Heart right ventricle (tissue), 16 donors: ENCODE measurements around the gene DNPEP. TPM values are rescaled to one million over a fixed set of nuclear protein-coding genes. Genes with fewer than 3 reads are reported as not detected.
A peak's percentile ranks its signal among the peaks of the same experiment; 100 is the strongest.

Experiments
- ATAC-seq, 8 donors: fragments of 200-7000 bp; cut with Tn5 transposase; one replicate each; pipeline ENCODE4 v1.9.1; 2020; ENCODE audit warnings: mild to moderate bottlenecking in 8 of 8, moderate library complexity in 8 of 8, moderate number of reproducible peaks in 1 of 8
- DNase-seq, 2 donors: peaks; one replicate each; pipeline ENCODE4 v3.0.0-alpha.2; 2020
- H3K27ac ChIP-seq, 10 donors: fragments of 200-600 bp; sonication (generic) in 2 of 10; one replicate each; pipeline versions ENCODE4 v1.5.0 to v1.8.0; 2020 to 2022; ENCODE audit warnings: mild to moderate bottlenecking in 3 of 10
- H3K27me3 ChIP-seq, 7 donors: fragments of 200-600 bp; one replicate each; pipeline ENCODE4 v1.8.0; 2021 to 2022; ENCODE audit warnings: mild to moderate bottlenecking in 2 of 7
- H3K36me3 ChIP-seq, 9 donors: fragments of 200-600 bp; sonication (generic) in 1 of 9; one replicate each; pipeline versions ENCODE4 v1.5.0 to v1.8.0; 2020 to 2022; ENCODE audit warnings: mild to moderate bottlenecking in 2 of 9
- H3K4me1 ChIP-seq, 9 donors: fragments of 200-600 bp; sonication (generic) in 1 of 9; one replicate each; pipeline versions ENCODE4 v1.5.0 to v1.8.0; 2020 to 2022; ENCODE audit warnings: mild to moderate bottlenecking in 4 of 9
- H3K4me3 ChIP-seq, 10 donors: fragments of 200-600 bp; sonication (generic) in 2 of 10; one replicate each; pipeline versions ENCODE4 v1.5.0 to v1.8.0; 2020 to 2022; ENCODE audit warnings: mild to moderate bottlenecking in 7 of 10, moderate library complexity in 2 of 10
- H3K9me3 ChIP-seq, 11 donors: fragments of 200-600 bp in 10 of 11; sonication (generic) in 2 of 11; one replicate each; pipeline versions ENCODE4 v1.5.0 to v1.8.0; 2013 to 2022; ENCODE audit warnings: mild to moderate bottlenecking in 2 of 11, control low read depth in 1 of 11, moderate library complexity in 1 of 11
- WGBS, 2 donors: extraction: QIAGEN DNeasy Blood & Tissue Kit; methylation state at CpG; one replicate each; pipeline ENCODE4 v1.1.7; 2013; ENCODE audit warnings: inconsistent platforms in 1 of 2; 5-methylcytosine and 5-hydroxymethylcytosine counted together
- intact Hi-C, 10 donors: fragments of 100-400 bp; cut with DNase I; formaldehyde crosslinking; loops; one replicate each; pipeline versions ENCODE4 v1.11.1 to v1.14.2; 2022
- polyA plus RNA-seq, 2 donors: library from polyadenylated mRNA; stranded (reverse); fragments of 200-250 nt; gene quantifications; one replicate each; pipeline ENCODE4 v1.2.3, GENCODE V29; 2013
- total RNA-seq, 10 donors: library from RNA; stranded (reverse); fragmentation: NEBNext Ultra II Directional in 3 of 10; extraction: Animal tissue kit (Norgen Biotek cat#: 25700) in 3 of 10; gene quantifications; one replicate each; pipeline versions ENCODE4 v1.2.1 to v1.2.4, GENCODE V29; 2021 to 2023
- TF ChIP-seq, protein P1 (sequence below), 9 donors: fragments of 200-600 bp; sonication (generic) in 2 of 9; IDR thresholded peaks; one replicate each; pipeline versions ENCODE4 v1.5.0 to v1.8.0; 2021 to 2022; ENCODE audit warnings: antibody characterized with exemption in 9 of 9, mild to moderate bottlenecking in 5 of 9, moderate library complexity in 1 of 9
- donor health status: Arrhythmogenic right ventricular cardiomyopathy.
- donor health status: ischemic (EF 13 %, LVEDD 7.1; RV severe dilation, severe dysfunction).
- donor health status: healthy with polysubstance abuse.
- donor health status: DM: no; HTN: yes; CAD: no.
- donor health status: DM: no; HTN: no; CAD: no.
- donor health status: ischemic (EF 25% LVEDD 6.9; RV normal size, moderate dysfunction).
- donor health status: ischemic (EF 25% LVEDD 5.7; RV mildly dilated, moderate dysfunction).
- donor health status: healthy.
- donor health status: DM: yes; HTN: yes; CAD: no.
- donor health status: Ischemic cardiomyopathy.
- donor health status: ischemic (EF 35%, LVEDD 5.7; RV mildly dilated, moderate dysfunction).
- donor health status: nonischemic (EF 11% LVEDD 7.7; RV severe dilation, severe dysfunction).
- donor health status: DM: yes; HTN: yes; CAD: no.
- donor health status: PGD.
- donor health status: ischemic (EF 29% LVEDD 5.4; RV normal size, mild dysfunction).
- donor health status: nonischemic (EF 23%, LVEDD 6.1; RV moderate dilation, normal function).

Gene DNPEP
- total and polyA plus RNA-seq, 12 donors: 56.1 to 110 (median 71.2) TPM

DNA sequence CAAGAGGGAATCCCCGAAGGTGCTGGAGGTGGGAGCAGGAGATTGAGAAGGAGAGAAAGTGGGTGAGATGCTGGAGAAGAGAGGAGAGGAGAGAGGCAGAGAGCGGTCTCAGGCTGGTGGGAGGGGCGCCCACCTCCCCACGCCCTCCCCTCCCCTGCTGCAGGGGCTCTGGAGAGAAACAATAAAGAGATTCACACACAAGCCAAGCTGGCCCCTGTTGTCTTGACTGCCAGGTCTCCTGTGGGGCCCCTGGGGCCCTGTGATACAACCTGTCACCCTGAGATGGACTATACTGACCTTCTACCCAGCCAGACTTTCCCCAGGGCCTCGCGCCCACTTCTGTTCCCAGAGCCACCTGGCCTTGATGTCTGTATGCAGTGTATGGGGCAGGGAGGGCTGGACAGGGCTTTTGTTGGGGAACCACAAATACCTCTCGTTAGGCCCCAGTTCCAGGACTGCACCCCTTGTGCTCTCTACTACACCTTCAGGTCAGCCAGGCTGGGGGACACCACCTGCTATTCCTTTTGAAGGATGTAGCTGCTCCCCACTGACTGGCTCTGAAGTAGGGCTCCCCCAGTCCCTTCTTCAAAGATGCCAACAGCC lies 38.9 kb upstream of the DNPEP start:
- H3K27me3 ChIP-seq: peaks cover 0 to 4% (median 0%) of the 10 kb centered on the region in 7 donors
- TF ChIP-seq, protein P1, sequence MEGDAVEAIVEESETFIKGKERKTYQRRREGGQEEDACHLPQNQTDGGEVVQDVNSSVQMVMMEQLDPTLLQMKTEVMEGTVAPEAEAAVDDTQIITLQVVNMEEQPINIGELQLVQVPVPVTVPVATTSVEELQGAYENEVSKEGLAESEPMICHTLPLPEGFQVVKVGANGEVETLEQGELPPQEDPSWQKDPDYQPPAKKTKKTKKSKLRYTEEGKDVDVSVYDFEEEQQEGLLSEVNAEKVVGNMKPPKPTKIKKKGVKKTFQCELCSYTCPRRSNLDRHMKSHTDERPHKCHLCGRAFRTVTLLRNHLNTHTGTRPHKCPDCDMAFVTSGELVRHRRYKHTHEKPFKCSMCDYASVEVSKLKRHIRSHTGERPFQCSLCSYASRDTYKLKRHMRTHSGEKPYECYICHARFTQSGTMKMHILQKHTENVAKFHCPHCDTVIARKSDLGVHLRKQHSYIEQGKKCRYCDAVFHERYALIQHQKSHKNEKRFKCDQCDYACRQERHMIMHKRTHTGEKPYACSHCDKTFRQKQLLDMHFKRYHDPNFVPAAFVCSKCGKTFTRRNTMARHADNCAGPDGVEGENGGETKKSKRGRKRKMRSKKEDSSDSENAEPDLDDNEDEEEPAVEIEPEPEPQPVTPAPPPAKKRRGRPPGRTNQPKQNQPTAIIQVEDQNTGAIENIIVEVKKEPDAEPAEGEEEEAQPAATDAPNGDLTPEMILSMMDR (IDR thresholded peaks at IDR 0.05): no peak
- ATAC-seq: peak in 5 of 8 donors; percentile 1 to 4 (median 2)
- no peak overlapping the region for H3K4me3 ChIP-seq
- WGBS, 2 donors: 72 to 81% methylated on average over 7 of the region's 7 CpGs
- DNase-seq: no peak
- intact Hi-C loops: no loop called here
- peak overlapping the region in 5 of 10 donors; percentile 50 to 98 (median 65) for H3K27ac ChIP-seq
- H3K9me3 ChIP-seq: no peaks in the 10 kb centered on the region
- H3K4me1 ChIP-seq: peaks cover 0 to 14% (median 0%) of the 10 kb centered on the region in 9 donors
- peaks cover 0 to 56% (median 10%) of the 10 kb centered on the region in 9 donors for H3K36me3 ChIP-seq

DNA sequence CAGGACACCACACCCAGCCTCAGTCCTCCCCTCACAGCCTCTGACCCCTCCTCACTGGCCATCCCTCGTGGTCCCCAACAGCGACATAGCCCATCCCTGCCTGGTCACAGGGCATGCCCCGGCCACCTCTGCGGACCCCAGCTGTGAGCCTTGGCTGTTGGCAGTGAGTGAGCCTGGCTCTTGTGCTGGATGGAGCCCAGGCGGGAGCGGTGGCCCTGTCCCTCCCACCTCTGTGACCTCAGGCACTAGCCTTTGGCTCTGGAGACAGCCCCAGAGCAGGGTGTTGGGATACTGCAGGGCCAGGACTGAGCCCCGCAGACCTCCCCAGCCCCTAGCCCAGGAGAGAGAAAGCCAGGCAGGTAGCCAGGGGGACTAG lies 38.3 kb upstream of the DNPEP start:
- 66 to 77% methylated on average over 7 of the region's 7 CpGs for WGBS, 2 donors
- peak overlapping the region in 5 of 10 donors; percentile 50 to 98 (median 65) for H3K27ac ChIP-seq
- intact Hi-C loops: no loop called here
- H3K4me3 ChIP-seq: no peak overlapping the region
- TF ChIP-seq, protein P1 (IDR thresholded peaks at IDR 0.05): no peak
- H3K9me3 ChIP-seq: no peaks in the 10 kb centered on the region
- H3K36me3 ChIP-seq: peaks cover 0 to 62% (median 10%) of the 10 kb centered on the region in 9 donors
- H3K27me3 ChIP-seq: peaks cover 0 to 4% (median 0%) of the 10 kb centered on the region in 7 donors
- peak in 5 of 8 donors; percentile 2 to 7 (median 2) for ATAC-seq
- no peak for DNase-seq
- H3K4me1 ChIP-seq: peaks cover 0 to 12% (median 0%) of the 10 kb centered on the region in 9 donors

DNA sequence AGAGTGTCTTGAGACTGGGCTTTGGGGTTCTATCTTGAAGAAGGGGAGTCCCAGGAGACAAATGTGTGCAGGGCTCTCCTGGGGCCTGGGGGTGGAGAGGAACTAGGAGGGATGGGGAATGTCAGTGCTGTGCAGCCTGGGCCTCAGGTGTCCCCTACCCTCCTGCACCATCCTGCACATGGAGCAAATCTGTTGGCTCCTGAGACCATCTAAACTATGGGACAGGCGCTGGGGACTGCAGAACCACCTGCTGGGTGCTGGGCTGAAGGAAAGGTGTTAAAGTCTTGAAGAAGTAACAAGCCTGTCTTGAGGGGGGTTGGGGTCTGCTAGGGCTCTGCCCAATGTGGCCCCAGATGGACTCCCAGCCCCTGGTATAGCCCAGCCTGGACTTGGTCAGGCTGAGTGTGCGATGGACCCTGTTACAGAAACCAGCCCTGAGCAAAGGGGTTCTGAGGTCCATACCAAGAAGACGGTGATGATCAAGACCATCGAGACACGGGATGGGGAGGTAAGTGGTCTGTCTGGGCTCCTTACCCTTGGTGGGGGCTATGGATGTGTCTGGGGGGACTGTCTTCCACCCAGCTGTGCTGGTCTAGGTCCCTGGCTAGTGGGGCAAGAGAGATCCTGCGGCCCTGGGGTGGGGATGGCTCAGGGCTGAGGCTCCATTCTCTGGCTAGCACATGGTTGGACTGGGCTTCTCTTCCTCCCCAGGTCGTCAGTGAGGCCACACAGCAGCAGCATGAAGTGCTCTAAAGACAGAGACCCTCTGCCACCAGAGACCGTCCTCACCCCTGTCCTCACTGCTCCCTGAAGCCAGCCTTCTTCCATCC lies 37.7 kb upstream of the DNPEP start:
- intact Hi-C loops: no loop called here
- H3K4me3 ChIP-seq: peak overlapping the region in 1 of 10 donors; percentile 59
- TF ChIP-seq, protein P1 (IDR thresholded peaks at IDR 0.05): no peak

DNA sequence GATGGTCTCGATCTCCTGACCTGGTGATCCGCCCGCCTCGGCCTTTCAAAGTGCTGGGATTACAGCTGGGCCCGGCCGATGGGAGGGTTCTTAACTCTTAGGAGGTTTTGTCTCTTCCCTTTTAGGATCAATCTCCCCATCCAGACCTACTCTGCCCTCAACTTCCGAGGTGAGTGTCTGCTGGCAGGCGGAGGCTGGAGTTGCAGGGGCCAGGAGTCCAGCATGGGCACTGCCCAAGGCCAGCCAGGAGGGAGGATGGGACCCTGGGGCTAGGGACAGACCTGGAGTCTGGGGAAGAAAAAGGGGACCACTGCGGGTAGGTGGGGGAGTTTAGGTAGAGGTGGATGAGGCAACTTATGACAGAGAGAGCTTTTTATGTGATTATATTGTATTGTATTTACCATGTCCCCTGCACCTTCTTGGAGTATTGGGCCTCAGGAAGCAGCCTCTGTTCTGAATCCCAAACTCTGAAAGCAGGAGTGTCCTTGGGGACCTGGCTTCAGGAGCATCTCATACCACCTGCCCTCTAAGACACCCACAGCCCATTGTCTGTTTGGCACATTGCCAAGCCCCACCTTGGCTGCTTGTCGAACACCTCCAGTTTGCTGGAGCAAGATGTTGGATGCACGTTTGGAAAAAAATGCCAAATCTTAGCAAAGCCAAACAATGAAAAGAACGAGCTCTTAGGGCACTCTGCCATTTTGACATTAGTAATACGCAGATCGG lies 36.1 kb upstream of the DNPEP start:
- no peaks in the 10 kb centered on the region for H3K9me3 ChIP-seq
- intact Hi-C loops: no loop called here
- ATAC-seq (no peak), DNase-seq (no peak)
- peaks cover 0 to 4% (median 0%) of the 10 kb centered on the region in 9 donors for H3K4me1 ChIP-seq
- H3K4me3 ChIP-seq: peak overlapping the region; percentile 28 to 74 (median 59)
- 57 to 59% methylated on average over 14 of the region's 14 CpGs for WGBS, 2 donors
- peaks cover 0 to 74% (median 10%) of the 10 kb centered on the region in 9 donors for H3K36me3 ChIP-seq
- H3K27me3 ChIP-seq: peaks cover 0 to 19% (median 15%) of the 10 kb centered on the region in 7 donors
- H3K27ac ChIP-seq: peak overlapping the region in 9 of 10 donors; percentile 15 to 98 (median 94)
- TF ChIP-seq, protein P1 (IDR thresholded peaks at IDR 0.05): no peak

More for the DNA sequence above, 37.7 kb upstream of the DNPEP start:
- Histone ChIP-seq H3K4me1 (peaks cover 0 to 7% (median 0%) of the 10 kb centered on the region in 9 donors), H3K36me3 (peaks cover 0 to 68% (median 10%) of the 10 kb centered on the region in 9 donors), H3K27me3 (peaks cover 0 to 4% (median 0%) of the 10 kb centered on the region in 7 donors), H3K27ac (peak overlapping the region in 6 of 10 donors; percentile 39 to 98 (median 96)), H3K9me3 (no peaks in the 10 kb centered on the region)
- DNase-seq (no peak), ATAC-seq (peak in 5 of 8 donors; percentile 2 to 11 (median 5))
- WGBS, 2 donors: 76 to 78% methylated on average over 8 of the region's 8 CpGs
